ENCODE results near the gene RETREG3.

DNA sequence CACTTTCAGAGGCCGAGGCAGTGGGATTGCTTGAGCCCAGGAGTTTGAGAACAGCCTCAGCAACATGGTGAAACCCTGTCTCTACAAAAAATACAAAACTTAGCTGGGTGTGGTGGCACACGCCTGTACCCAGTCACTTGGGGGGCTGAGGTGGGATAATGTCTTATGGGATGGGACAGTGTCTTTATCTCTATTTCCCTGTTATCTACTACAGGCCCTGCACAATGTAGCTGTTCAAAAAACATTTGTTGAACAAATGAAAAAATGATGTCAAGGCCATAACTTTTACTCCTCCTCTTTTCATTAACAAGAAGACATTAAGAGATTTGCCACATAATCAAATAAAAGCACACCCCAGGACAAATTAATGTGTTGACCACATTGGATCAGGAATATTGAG, 14.1 kb upstream of the RETREG3 start:
- TF ChIP-seq CTCF (IDR thresholded peaks at IDR 0.05) (no peak), POLR2AphosphoS5 (IDR thresholded peaks at IDR 0.05) (no peak)

Data from suprapubic skin (tissue), 3 donors.